GM18907 (cell line): ENCODE data around the gene BANP.
"Not testable (repeated sequence)": the region's sequence is repeated elsewhere in the genome, so short reads cannot be mapped to it uniquely, and the experiment has no call there.

Experiments used
- ATAC-seq: cut with Tn5 transposase; IDR thresholded peaks from one replicate; pipeline ENCODE4 v1.9.1; 2021; ENCODE audit warnings: mild to moderate bottlenecking, moderate library complexity; ENCODE audit not compliant: unreplicated experiment

The BANP gene

GRCh38 chr16:87990254-87990653 is 39.0 kb downstream of the BANP start:
- ATAC-seq = not testable (repeated sequence)

GRCh38 chr16:87992142-87992541 is 40.9 kb downstream of the BANP start:
- ATAC-seq = not testable (repeated sequence)

- ATAC-seq = no peak
Observed at GRCh38 chr16:87993901-87994300, 42.7 kb downstream of the BANP start.

GRCh38 chr16:87995644-87996043 is 44.4 kb downstream of the BANP start:
- ATAC-seq = no peak

- ATAC-seq = no peak
Observed at GRCh38 chr16:87996962-87997880, 46.0 kb downstream of the BANP start.

- not testable (repeated sequence) for ATAC-seq
Observed at GRCh38 chr16:87998184-87998793, 47.1 kb downstream of the BANP start.

- ATAC-seq = not testable (repeated sequence)
Observed at GRCh38 chr16:87998992-87999391, 47.8 kb downstream of the BANP start.

GRCh38 chr16:88002211-88002610 is 51.0 kb downstream of the BANP start:
- no peak for ATAC-seq

- ATAC-seq = no peak
Observed at GRCh38 chr16:88002749-88003148, 51.5 kb downstream of the BANP start.

GRCh38 chr16:88003316-88003715 is 52.1 kb downstream of the BANP start:
- ATAC-seq = no peak

- ATAC-seq = no peak
Observed at GRCh38 chr16:88003736-88004135, 52.5 kb downstream of the BANP start.

- no peak for ATAC-seq
Observed at GRCh38 chr16:88004391-88004790, 53.2 kb downstream of the BANP start.

- no peak for ATAC-seq
Observed at GRCh38 chr16:88005181-88005581, 53.9 kb downstream of the BANP start.

GRCh38 chr16:88005968-88006367 is 54.7 kb downstream of the BANP start:
- ATAC-seq = no peak

GRCh38 chr16:88007321-88007731 is 56.1 kb downstream of the BANP start:
- no peak for ATAC-seq

- ATAC-seq = no peak
Observed at GRCh38 chr16:88008840-88009239, 57.6 kb downstream of the BANP start.

GRCh38 chr16:88009563-88010342 is 58.5 kb downstream of the BANP start:
- ATAC-seq = no peak

GRCh38 chr16:88010343-88010967 is 59.2 kb downstream of the BANP start:
- ATAC-seq = no peak

GRCh38 chr16:88010968-88011483 is 59.8 kb downstream of the BANP start:
- ATAC-seq = no peak

GRCh38 chr16:88012360-88012759 is 61.1 kb downstream of the BANP start:
- ATAC-seq = no peak
